SK-N-MC (cell line): ENCODE measurements around the gene LYPD6.

Source experiments
- DNase-seq: peaks from one replicate; pipeline ENCODE4 v3.0.0-alpha.2; 2011; ENCODE audit warnings: low read depth, low spot score
- H3K27ac ChIP-seq: fragments of 200-600 bp; sonication (generic); 2 replicates; pipeline ENCODE4 v1.5.1; 2016; ENCODE audit warnings: mixed run types
- H3K36me3 ChIP-seq: fragments of 200-600 bp; sonication (generic); 2 replicates; pipeline ENCODE4 v1.6.1; 2017; ENCODE audit warnings: antibody characterized with exemption, low read length, mixed read lengths; ENCODE audit not compliant: insufficient read depth
- H3K4me3 ChIP-seq: fragments of 200-600 bp; sonication (generic); 2 replicates; pipeline ENCODE4 v1.5.1; 2016
- H3K9ac ChIP-seq: fragments of 200-600 bp; sonication (generic); 2 replicates; pipeline ENCODE4 v1.8.0; 2017; ENCODE audit warnings: mixed run types, mixed read lengths; ENCODE audit not compliant: insufficient read length
- H3K9me3 ChIP-seq: fragments of 200-600 bp; sonication (generic); 2 replicates; pipeline ENCODE4 v1.6.1; 2017; ENCODE audit warnings: low read depth, mild to moderate bottlenecking, antibody characterized with exemption, low read length, moderate library complexity, mixed read lengths
- EZH2 ChIP-seq: fragments of 200-600 bp; sonication (generic); IDR thresholded peaks from one replicate; pipeline ENCODE4 v1.6.1; 2017; ENCODE audit warnings: antibody characterized with exemption
- FOXP2 ChIP-seq: optimal IDR thresholded peaks from 2 replicates; pipeline ENCODE3; 2011; ENCODE audit warnings: mild to moderate bottlenecking, moderate library complexity; ENCODE audit not compliant: insufficient read depth; ENCODE audit errors: extremely low read length, control extremely low read depth
- POLR2AphosphoS5 ChIP-seq: IDR thresholded peaks from 2 replicates; pipeline ENCODE4 v1.6.1; 2012; ENCODE audit warnings: mild to moderate bottlenecking, low read depth, low read length, borderline replicate concordance

Gene LYPD6

DNA sequence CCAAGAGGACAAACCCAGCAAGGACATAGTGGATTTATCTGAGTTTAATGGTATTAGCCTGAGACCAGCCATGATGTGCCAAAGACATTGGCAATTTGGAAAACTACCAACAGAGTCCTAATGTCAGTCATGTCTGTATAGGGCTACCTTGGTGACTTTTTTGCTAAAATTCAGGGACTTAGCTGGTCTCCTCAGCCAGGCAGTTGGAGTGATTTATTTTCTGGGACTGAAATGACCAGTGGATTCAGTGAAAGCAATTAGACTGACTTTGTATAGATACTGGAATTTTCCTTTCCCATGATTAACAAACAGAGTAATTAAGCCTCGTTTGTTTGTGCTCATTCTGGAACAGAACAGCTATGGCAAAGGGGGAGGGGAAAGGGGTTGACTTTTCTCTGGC lies 55.0 kb downstream of the LYPD6 start:
- no peak for TF ChIP-seq EZH2
- no peak for TF ChIP-seq FOXP2
- no peak for TF ChIP-seq POLR2AphosphoS5
- no peak overlapping the region for H3K4me3 ChIP-seq
- H3K9me3 ChIP-seq, result no peaks in the 10 kb centered on the region
- H3K27ac ChIP-seq, result no peak overlapping the region
- H3K9ac ChIP-seq, result no peak overlapping the region
- DNase-seq, result no peak
- no peaks in the 10 kb centered on the region for H3K36me3 ChIP-seq

DNA sequence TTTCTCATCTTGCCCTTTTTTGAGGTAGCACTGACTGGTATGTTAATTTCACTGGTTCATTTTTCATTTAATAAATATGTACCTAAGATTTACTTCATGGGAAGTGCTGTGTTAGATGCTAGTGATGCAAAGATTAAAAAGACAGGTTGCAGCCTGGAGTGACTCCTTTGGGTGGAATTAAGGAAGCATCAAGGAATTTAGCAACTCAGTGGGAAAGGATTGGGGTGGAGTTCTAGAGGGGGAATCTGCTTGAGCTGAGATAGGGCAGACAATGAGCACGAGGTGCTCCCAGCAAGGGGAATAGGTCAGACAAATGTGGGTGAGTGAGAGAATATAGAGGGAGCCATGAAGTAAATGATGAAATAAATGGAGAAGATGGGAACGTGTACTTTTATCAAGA lies 57.0 kb downstream of the LYPD6 start:
- Histone ChIP-seq H3K4me3 (no peak overlapping the region), H3K27ac (no peak overlapping the region), H3K36me3 (no peaks in the 10 kb centered on the region), H3K9me3 (no peaks in the 10 kb centered on the region), H3K9ac (no peak overlapping the region)
- no peak for TF ChIP-seq FOXP2
- TF ChIP-seq EZH2, result no peak
- no peak for TF ChIP-seq POLR2AphosphoS5
- DNase-seq, result no peak

DNA sequence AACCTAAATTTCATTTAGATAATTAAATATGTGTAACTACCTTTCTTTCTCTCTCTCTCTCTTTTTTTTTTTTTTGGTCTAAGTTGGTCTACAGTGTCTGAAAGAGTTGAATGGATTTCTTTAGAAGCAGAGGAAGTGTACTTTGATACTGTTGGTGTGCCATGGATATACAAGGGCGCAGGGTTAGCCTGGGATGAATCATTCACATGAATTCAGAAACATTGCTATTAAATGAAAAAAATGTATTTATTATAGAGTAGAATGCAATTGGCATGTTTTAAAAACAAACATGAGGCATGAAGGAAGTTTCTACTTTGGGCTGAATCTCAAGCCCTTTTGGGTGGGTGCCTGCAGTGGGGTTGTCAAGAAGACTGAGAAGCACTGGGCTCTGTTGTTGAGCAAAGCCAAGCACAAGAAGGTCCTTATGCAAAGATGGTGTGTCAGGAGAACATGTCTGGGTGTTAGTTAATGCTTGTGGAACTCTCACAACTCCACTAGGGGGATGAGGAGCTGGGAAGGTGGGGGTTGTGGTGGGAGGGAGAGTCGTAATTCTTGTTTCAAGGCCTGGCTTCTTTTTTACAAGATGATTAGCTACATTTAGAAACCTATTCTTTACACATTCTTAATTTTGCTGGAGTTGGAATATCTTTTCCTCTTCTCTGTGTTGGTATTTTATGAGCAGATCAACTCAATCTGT lies 57.9 kb downstream of the LYPD6 start:
- no peaks in the 10 kb centered on the region for H3K9me3 ChIP-seq
- H3K9ac ChIP-seq, result no peak overlapping the region
- no peak for TF ChIP-seq POLR2AphosphoS5
- TF ChIP-seq FOXP2, result no peak
- no peak for TF ChIP-seq EZH2
- H3K36me3 ChIP-seq, result no peaks in the 10 kb centered on the region
- no peak for DNase-seq
- no peak overlapping the region for H3K27ac ChIP-seq
- no peak overlapping the region for H3K4me3 ChIP-seq

DNA sequence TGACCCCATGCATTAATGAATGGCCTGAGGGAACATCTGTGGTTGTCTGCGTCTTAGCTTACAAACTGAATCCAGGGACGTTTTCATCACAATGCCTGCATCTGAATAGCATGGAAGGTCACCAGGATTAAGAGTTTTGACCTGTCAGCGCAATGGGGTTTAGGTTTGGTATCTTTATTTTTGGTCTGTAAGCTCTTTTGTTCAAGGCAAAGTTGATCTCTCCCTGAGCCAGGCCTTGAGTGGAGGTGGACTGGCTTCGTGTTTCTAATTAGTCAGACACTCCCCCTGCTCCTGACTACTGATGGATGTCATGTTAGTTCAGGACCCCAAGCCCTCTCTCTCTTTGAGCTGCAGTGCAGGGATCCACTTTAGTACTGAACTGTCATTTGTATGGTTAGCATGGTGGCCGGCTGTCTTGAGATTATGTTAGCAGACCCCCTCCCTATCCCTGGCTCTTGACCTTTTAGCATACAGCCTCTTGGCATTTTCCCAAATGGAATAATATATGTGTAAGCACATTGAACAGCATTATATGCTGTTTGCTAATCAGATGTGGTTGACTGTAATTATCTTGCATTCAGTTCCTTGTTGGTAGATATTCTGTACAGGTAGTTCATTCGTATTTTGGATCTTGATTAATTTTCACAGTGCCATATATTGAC lies 59.2 kb downstream of the LYPD6 start:
- H3K9me3 ChIP-seq, result no peaks in the 10 kb centered on the region
- DNase-seq, result no peak

DNA sequence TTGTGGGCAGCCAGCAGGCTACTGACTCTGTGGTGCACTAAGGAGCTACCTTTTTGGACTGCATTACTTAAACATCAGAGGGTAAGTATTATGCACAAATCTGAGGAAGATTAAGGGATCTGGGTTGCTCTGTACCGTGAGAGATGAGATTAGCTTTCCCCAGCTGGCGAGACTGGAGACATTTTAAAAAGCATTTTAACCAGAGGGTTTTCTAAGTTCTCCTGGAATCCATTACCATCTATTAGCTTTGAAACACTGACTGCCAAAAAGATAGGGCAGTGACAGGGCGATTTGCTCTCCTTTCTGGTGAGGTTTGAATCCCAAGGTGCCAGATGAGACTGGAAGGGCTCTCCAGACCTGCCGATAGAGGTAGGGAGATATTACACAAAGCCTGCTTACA lies 63.2 kb downstream of the LYPD6 start:
- Histone ChIP-seq H3K9me3 (no peaks in the 10 kb centered on the region), H3K9ac (no peak overlapping the region)
- TF ChIP-seq EZH2 (no peak), FOXP2 (no peak), POLR2AphosphoS5 (no peak)

More for the DNA sequence above, 59.2 kb downstream of the LYPD6 start:
- Histone ChIP-seq H3K4me3 (no peak overlapping the region), H3K27ac (no peak overlapping the region), H3K9ac (no peak overlapping the region), H3K36me3 (no peaks in the 10 kb centered on the region)
- TF ChIP-seq FOXP2 (no peak), POLR2AphosphoS5 (no peak), EZH2 (no peak)

DNA sequence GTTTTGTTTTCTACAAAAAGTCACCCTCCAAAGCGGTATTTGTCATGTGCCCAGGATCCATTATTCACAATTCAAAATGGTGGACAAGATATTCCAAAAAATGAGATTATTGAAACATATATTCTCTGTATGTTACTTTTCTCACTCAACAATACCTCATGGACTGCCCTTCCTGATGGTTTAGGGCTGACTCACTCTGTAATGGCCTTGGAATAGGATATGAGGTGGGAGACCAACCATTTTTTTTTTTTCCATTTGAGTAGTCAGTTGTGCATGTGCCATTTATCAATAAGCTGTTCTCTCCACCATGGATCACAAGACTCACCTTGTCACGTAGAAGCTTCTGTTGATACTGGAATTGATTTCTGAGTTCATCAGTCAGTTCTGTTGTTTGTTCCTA lies 64.5 kb downstream of the LYPD6 start:
- Histone ChIP-seq H3K27ac (no peak overlapping the region), H3K9me3 (no peaks in the 10 kb centered on the region), H3K9ac (no peak overlapping the region), H3K4me3 (no peak overlapping the region), H3K36me3 (no peaks in the 10 kb centered on the region)
- TF ChIP-seq EZH2 (no peak), FOXP2 (no peak), POLR2AphosphoS5 (no peak)
- no peak for DNase-seq

More for the DNA sequence above, 63.2 kb downstream of the LYPD6 start:
- Histone ChIP-seq H3K36me3 (no peaks in the 10 kb centered on the region), H3K27ac (no peak overlapping the region), H3K4me3 (no peak overlapping the region)
- DNase-seq, result no peak

DNA sequence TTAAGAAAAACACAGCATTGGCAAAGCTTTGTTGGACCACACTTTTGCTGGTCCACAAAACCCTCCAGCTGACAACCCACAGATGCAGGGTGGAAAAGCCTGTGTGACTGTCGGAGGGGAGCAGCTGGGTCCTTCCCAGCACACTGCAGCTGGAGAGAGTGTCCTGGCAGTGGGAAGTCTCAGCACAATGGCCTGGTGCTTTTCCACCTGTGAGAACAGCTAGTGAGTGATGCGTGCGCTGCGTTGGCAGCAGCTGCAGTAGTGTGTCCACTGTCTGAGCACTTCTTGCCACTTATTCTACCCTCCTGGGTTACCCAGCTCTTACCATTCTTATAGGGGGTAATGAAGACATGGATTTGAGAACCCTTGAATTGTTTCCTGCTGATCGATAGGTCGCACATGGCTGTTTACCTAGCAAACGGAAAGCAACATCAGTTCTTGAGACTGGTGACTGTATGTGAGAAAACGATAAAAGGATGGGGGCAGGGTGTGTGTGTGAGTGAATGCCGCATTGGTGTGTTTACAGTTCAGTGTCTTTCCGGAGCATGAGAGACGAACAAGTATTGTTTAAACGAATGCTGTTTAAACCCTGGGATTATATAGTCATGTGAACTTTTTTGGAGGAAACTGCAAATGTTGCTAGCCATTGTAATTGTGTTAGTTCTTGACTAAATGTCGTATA lies 69.7 kb downstream of the LYPD6 start:
- TF ChIP-seq FOXP2 (no peak), POLR2AphosphoS5 (no peak), EZH2 (no peak)
- Histone ChIP-seq H3K27ac (no peak overlapping the region), H3K36me3 (no peaks in the 10 kb centered on the region), H3K9me3 (no peaks in the 10 kb centered on the region), H3K9ac (no peak overlapping the region), H3K4me3 (no peak overlapping the region)
- DNase-seq, result no peak

DNA sequence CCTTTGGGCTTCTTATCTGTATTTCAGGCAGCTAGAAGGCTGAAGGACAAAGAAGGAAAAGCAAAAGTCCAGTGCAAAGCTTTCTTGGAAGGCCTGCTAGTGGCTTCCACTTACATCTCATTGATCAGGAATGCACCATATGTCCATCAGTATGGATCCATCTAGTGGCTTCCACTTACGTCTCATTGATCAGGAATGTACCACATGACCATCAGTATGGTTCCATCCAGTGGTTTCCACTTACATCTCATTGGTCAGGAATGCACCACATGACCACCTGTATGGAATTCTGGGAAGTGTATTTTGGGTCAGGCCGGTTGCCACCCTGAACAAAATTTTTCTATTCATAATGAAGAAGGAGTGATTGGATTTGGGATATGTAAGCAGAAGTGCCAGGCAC lies 70.6 kb downstream of the LYPD6 start:
- TF ChIP-seq POLR2AphosphoS5 (no peak), FOXP2 (no peak), EZH2 (no peak)
- no peak for DNase-seq

More for the DNA sequence above, 70.6 kb downstream of the LYPD6 start:
- no peaks in the 10 kb centered on the region for H3K36me3 ChIP-seq
- no peak overlapping the region for H3K27ac ChIP-seq
- H3K9ac ChIP-seq, result no peak overlapping the region
- no peaks in the 10 kb centered on the region for H3K9me3 ChIP-seq
- no peak overlapping the region for H3K4me3 ChIP-seq
